ENCODE measurements around the gene PACSIN2.
"Not testable (repeated sequence)": the region's sequence is repeated elsewhere in the genome, so short reads cannot be mapped to it uniquely, and the experiment has no call there.

PACSIN2 gene

GRCh38 chr22:42966497-42966896 lies 48.5 kb downstream of the PACSIN2 start:
- no peak for DNase-seq (ENCODE audit: low read depth in 1 of 2, low spot score in 1 of 2)

GRCh38 chr22:42964994-42965699 lies 49.8 kb downstream of the PACSIN2 start:
- no peak for DNase-seq (ENCODE audit: low read depth in 1 of 2, low spot score in 1 of 2)

GRCh38 chr22:42963231-42963595 lies 51.7 kb downstream of the PACSIN2 start:
- DNase-seq (ENCODE audit: low read depth in 1 of 2, low spot score in 1 of 2), result no peak

- no peak for DNase-seq (ENCODE audit: low read depth in 1 of 2, low spot score in 1 of 2)
These were observed 52.4 kb downstream of the PACSIN2 start for GRCh38 chr22:42962295-42963230.

- no peak for DNase-seq (ENCODE audit: low read depth in 1 of 2, low spot score in 1 of 2)
These were observed 53.1 kb downstream of the PACSIN2 start for GRCh38 chr22:42961810-42962209.

GRCh38 chr22:42961400-42961690 lies 53.6 kb downstream of the PACSIN2 start:
- not testable (repeated sequence) for DNase-seq (ENCODE audit: low read depth in 1 of 2, low spot score in 1 of 2)

- DNase-seq (ENCODE audit: low read depth in 1 of 2, low spot score in 1 of 2), result no peak
These were observed 54.2 kb downstream of the PACSIN2 start for GRCh38 chr22:42960531-42961399.

GRCh38 chr22:42959576-42960509 lies 55.1 kb downstream of the PACSIN2 start:
- DNase-seq (ENCODE audit: low read depth in 1 of 2, low spot score in 1 of 2), result no peak

GRCh38 chr22:42958937-42959336 lies 56.0 kb downstream of the PACSIN2 start:
- DNase-seq (ENCODE audit: low read depth in 1 of 2, low spot score in 1 of 2), result no peak

GRCh38 chr22:42957958-42958357 lies 57.0 kb downstream of the PACSIN2 start:
- DNase-seq (ENCODE audit: low read depth in 1 of 2, low spot score in 1 of 2), result no peak

- DNase-seq (ENCODE audit: low read depth in 1 of 2, low spot score in 1 of 2), result no peak
These were observed 57.4 kb downstream of the PACSIN2 start for GRCh38 chr22:42957544-42957943.

- no peak for DNase-seq (ENCODE audit: low read depth in 1 of 2, low spot score in 1 of 2)
These were observed 59.1 kb downstream of the PACSIN2 start for GRCh38 chr22:42955848-42956247.

GRCh38 chr22:42955087-42955635 lies 59.8 kb downstream of the PACSIN2 start:
- DNase-seq (ENCODE audit: low read depth in 1 of 2, low spot score in 1 of 2), result no peak

GRCh38 chr22:42953751-42954150 lies 61.2 kb downstream of the PACSIN2 start:
- not testable (repeated sequence) for DNase-seq (ENCODE audit: low read depth in 1 of 2, low spot score in 1 of 2)

- no peak for DNase-seq (ENCODE audit: low read depth in 1 of 2, low spot score in 1 of 2)
These were observed 63.7 kb downstream of the PACSIN2 start for GRCh38 chr22:42951093-42951710.

GRCh38 chr22:42950281-42950680 lies 64.7 kb downstream of the PACSIN2 start:
- no peak for DNase-seq (ENCODE audit: low read depth in 1 of 2, low spot score in 1 of 2)

- DNase-seq (ENCODE audit: low read depth in 1 of 2, low spot score in 1 of 2), result no peak
These were observed 65.8 kb downstream of the PACSIN2 start for GRCh38 chr22:42949159-42949558.

GRCh38 chr22:42948294-42948693 lies 66.7 kb downstream of the PACSIN2 start:
- no peak for DNase-seq (ENCODE audit: low read depth in 1 of 2, low spot score in 1 of 2)

- no peak for DNase-seq (ENCODE audit: low read depth in 1 of 2, low spot score in 1 of 2)
These were observed 67.5 kb downstream of the PACSIN2 start for GRCh38 chr22:42947211-42947990.
